Mesendoderm (in vitro differentiated cells): ENCODE data around the gene GNG12.
A peak's percentile ranks its signal among the peaks of the same experiment; 100 is the strongest.

Source experiments
- DNase-seq: peaks from one replicate; pipeline ENCODE4 v3.0.0; 2013
- H2AK5ac ChIP-seq: 2 replicates; pipeline ENCODE4 v1.6.1; 2013; ENCODE audit warnings: low read length, inconsistent platforms
- H2BK120ac ChIP-seq: 2 replicates; pipeline ENCODE4 v1.6.1; 2013; ENCODE audit warnings: low read depth, mild to moderate bottlenecking, low read length, moderate library complexity, mixed read lengths
- H2BK15ac ChIP-seq: replicated peaks from 2 replicates; pipeline ENCODE4 v1.6.1; 2013; ENCODE audit warnings: low read depth, mild to moderate bottlenecking, moderate library complexity
- H2BK5ac ChIP-seq: 2 replicates; pipeline ENCODE4 v1.6.1; 2013; ENCODE audit warnings: low read length, inconsistent platforms
- H3K18ac ChIP-seq: 2 replicates; pipeline ENCODE4 v1.6.1; 2013; ENCODE audit warnings: mild to moderate bottlenecking, low read length, mixed read lengths
- H3K23ac ChIP-seq: one replicate; pipeline ENCODE4 v1.6.1; 2013; ENCODE audit warnings: low read length
- H3K27ac ChIP-seq: 2 replicates; pipeline ENCODE4 v1.5.1; 2013; ENCODE audit warnings: low read depth, mild to moderate bottlenecking, inconsistent platforms, low read length, moderate library complexity
- H3K27me3 ChIP-seq: 2 replicates; pipeline ENCODE4 v1.6.1; 2013; ENCODE audit warnings: low read length, control low read depth, mild to moderate bottlenecking, inconsistent platforms; ENCODE audit not compliant: insufficient read depth, poor library complexity
- H3K36me3 ChIP-seq: 2 replicates; pipeline ENCODE4 v1.6.1; 2013; ENCODE audit warnings: low read length, inconsistent platforms; ENCODE audit not compliant: control insufficient read depth, insufficient read depth
- H3K4ac ChIP-seq: one replicate; pipeline ENCODE4 v1.6.1; 2013; ENCODE audit warnings: low read depth, mild to moderate bottlenecking, low read length, moderate library complexity
- H3K4me1 ChIP-seq: 2 replicates; pipeline ENCODE4 v1.6.1; 2013; ENCODE audit warnings: low read depth, low read length, inconsistent platforms; ENCODE audit not compliant: control insufficient read depth
- H3K4me2 ChIP-seq: 2 replicates; pipeline ENCODE4 v1.6.1; 2013; ENCODE audit warnings: low read length
- H3K4me3 ChIP-seq: 2 replicates; pipeline ENCODE4 v1.5.1; 2013; ENCODE audit warnings: mild to moderate bottlenecking, low read length
- H3K56ac ChIP-seq: one replicate; pipeline ENCODE4 v1.6.1; 2013; ENCODE audit warnings: low read length
- H3K79me1 ChIP-seq: 2 replicates; pipeline ENCODE4 v1.6.1; 2013; ENCODE audit warnings: low read length, inconsistent platforms
- H3K79me2 ChIP-seq: 2 replicates; pipeline ENCODE4 v1.6.1; 2013; ENCODE audit warnings: mild to moderate bottlenecking, low read length; ENCODE audit not compliant: control insufficient read depth, insufficient read depth
- H3K9ac ChIP-seq: 2 replicates; pipeline ENCODE4 v1.6.1; 2013; ENCODE audit warnings: low read length, inconsistent platforms
- H4K5ac ChIP-seq: one replicate; pipeline ENCODE4 v1.6.1; 2013; ENCODE audit warnings: low read length
- H4K8ac ChIP-seq: one replicate; pipeline ENCODE4 v1.6.1; 2013; ENCODE audit warnings: low read depth, mild to moderate bottlenecking, control low read depth, low read length, moderate library complexity
- WGBS: extraction: QIAGEN DNeasy Blood & Tissue Kit; methylation state at CpG from one replicate; pipeline ENCODE4 v1.1.7; 2013; ENCODE audit warnings: low lambda C conversion rate, missing lambda C conversion rate; ENCODE audit not compliant: insufficient coverage; ENCODE audit errors: extremely low coverage; 5-methylcytosine and 5-hydroxymethylcytosine counted together

GNG12 gene

DNA sequence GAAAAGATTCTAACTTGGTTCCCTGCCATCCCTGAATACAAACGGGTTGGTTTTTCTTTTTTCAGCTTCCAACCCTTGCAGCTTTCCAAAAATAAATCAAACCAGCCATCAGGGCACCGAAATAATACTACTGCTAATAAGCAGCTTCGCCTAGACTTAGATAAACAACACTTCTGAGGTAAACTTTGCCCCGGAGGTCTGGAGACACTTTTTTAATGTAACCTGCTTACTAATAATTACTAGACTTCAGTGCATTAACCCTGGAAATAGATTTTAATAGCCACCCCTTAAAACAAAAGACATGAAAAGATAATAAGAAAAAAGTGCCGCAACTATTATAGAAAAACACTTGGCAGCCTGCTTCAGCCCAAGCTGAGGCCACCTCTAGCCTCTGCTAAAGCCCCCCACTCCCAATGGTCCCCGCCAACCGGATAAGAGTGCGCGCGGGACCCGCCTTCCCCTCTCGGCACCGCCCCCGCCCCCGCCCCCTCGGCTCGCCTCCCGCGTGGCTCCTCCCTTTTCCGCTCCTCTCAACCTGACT, 148.7 kb downstream of the GNG12 start:
- H3K18ac ChIP-seq, result no peak overlapping the region
- no peak overlapping the region for H3K27ac ChIP-seq
- H2BK15ac ChIP-seq, result no peak overlapping the region
- H3K56ac ChIP-seq, result peak overlapping the region; percentile 51
- no peaks in the 10 kb centered on the region for H3K36me3 ChIP-seq
- H3K27me3 ChIP-seq, result no peaks in the 10 kb centered on the region
- no peak overlapping the region for H2BK120ac ChIP-seq
- H4K5ac ChIP-seq, result no peak overlapping the region
- no peak overlapping the region for H3K23ac ChIP-seq
- no peak overlapping the region for H4K8ac ChIP-seq
- H3K79me1 ChIP-seq, result peaks cover 4% of the 10 kb centered on the region
- H3K79me2 ChIP-seq, result peaks cover 20% of the 10 kb centered on the region
- no peak overlapping the region for H3K4me3 ChIP-seq
- no peak for DNase-seq
- peaks cover 4% of the 10 kb centered on the region for H3K4me1 ChIP-seq
- H3K9ac ChIP-seq, result peak overlapping the region; percentile 27
- no peak overlapping the region for H2BK5ac ChIP-seq
- WGBS, result no CpG with 5 or more reads among the region's 20 CpGs
- no peak overlapping the region for H2AK5ac ChIP-seq
- H3K4me2 ChIP-seq, result no peak overlapping the region
- H3K4ac ChIP-seq, result no peak overlapping the region

DNA sequence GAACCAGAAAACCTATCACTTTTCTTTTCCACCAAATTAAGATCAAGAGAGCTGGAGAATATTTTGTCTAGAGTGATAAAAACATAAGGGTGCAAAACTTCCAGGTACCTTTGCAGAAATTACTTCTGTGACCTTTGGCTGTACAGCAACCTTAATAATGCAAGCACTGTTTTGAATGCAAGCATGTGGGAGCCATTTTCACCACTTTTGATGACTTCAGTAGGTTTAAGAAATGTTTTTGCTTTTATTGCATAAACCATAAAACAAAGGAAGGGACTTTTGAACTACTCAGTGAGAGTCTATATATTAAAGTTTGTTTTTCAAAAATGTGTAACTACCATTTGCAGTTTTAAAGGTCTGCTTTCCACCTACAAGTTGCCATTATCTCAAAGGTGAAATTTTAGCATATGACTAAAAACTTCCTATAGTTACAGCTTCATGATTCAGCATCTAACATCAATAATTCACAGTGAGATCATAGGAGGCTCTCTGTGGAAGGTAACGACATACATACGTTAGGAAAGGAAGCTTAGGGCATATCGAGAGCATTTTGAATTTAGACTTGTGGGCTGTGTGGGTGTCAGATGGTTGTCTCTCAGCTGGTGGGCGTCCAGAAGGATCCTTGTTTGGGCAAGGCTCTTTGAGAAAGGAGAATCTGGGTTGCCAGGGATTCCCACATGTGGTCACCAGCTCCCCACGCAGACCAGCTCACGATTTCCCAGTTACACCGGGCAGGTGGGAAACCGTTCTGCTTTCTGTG, 149.3 kb downstream of the GNG12 start:
- Histone ChIP-seq H4K5ac (no peak overlapping the region), H3K9ac (peak overlapping the region; percentile 27), H3K23ac (no peak overlapping the region), H3K56ac (peak overlapping the region; percentile 51), H3K4ac (no peak overlapping the region), H2AK5ac (no peak overlapping the region), H2BK120ac (no peak overlapping the region), H3K4me1 (no peaks in the 10 kb centered on the region), H3K27me3 (no peaks in the 10 kb centered on the region), H3K79me2 (peaks cover 20% of the 10 kb centered on the region), H3K79me1 (peaks cover 4% of the 10 kb centered on the region), H4K8ac (no peak overlapping the region), H3K27ac (no peak overlapping the region), H3K18ac (no peak overlapping the region), H3K4me2 (no peak overlapping the region), H3K36me3 (no peaks in the 10 kb centered on the region), H3K4me3 (no peak overlapping the region), H2BK5ac (no peak overlapping the region), H2BK15ac (no peak overlapping the region)
- no CpG with 5 or more reads among the region's 8 CpGs for WGBS
- DNase-seq, result no peak

DNA sequence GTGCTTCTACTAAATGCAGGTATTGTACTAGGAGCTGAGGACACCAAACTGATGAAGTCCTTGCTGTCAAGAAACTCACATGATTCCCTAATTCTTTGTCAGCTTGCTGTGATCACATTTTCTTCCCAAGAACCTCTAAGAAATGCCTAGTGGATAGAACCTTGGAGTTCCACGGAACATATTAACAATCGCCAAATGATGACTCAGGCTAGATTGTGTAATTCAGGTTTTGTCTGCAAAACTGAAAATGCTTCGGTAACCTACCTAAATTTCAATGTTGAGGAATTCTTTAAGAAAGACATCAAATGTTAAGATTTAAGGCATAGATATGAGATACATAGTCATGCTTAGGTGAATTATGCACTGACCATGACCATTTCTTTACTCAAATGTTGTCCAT, 150.0 kb downstream of the GNG12 start:
- Histone ChIP-seq H3K4me2 (no peak overlapping the region), H3K36me3 (no peaks in the 10 kb centered on the region), H3K27ac (no peak overlapping the region), H2BK15ac (no peak overlapping the region), H3K4ac (no peak overlapping the region), H3K79me2 (peaks cover 20% of the 10 kb centered on the region), H2BK5ac (no peak overlapping the region), H3K18ac (no peak overlapping the region), H3K4me1 (no peaks in the 10 kb centered on the region), H3K79me1 (peaks cover 4% of the 10 kb centered on the region), H3K27me3 (no peaks in the 10 kb centered on the region), H2AK5ac (no peak overlapping the region), H3K23ac (no peak overlapping the region), H4K8ac (no peak overlapping the region), H3K9ac (no peak overlapping the region), H3K4me3 (no peak overlapping the region), H4K5ac (no peak overlapping the region), H3K56ac (no peak overlapping the region), H2BK120ac (no peak overlapping the region)
- DNase-seq, result no peak
- WGBS, result no CpG with 5 or more reads among the region's 3 CpGs

DNA sequence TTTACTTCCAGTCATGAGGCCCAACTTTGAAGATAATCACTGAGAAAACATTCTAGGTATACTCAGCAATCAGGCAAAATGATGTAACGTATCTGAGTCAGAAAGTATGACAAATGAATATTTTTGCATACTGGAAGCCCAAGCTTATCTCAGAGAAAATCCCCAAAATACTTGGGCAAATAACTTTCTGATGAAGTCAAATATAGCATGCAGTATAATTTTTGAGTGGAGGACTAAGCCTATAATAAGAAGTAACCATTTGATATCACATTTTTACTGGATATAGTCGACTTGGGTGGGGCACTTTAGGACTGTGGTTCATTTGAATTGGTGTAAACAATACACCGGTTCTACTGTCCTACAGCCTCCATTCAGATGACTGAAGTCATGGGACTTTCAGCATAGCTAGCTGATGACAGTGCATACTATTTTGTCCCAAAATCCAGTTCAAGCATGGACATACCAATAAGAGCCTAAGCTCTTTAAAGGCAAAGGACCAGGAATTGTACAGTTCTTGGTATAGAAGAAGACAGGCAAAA, 150.5 kb downstream of the GNG12 start:
- Histone ChIP-seq H3K4me2 (no peak overlapping the region), H3K18ac (no peak overlapping the region), H3K9ac (no peak overlapping the region), H3K4ac (no peak overlapping the region), H3K23ac (no peak overlapping the region), H3K79me2 (peaks cover 19% of the 10 kb centered on the region), H2BK5ac (no peak overlapping the region), H3K27me3 (no peaks in the 10 kb centered on the region), H3K4me1 (no peaks in the 10 kb centered on the region), H2AK5ac (no peak overlapping the region), H2BK120ac (no peak overlapping the region), H3K56ac (no peak overlapping the region), H3K4me3 (no peak overlapping the region), H3K27ac (no peak overlapping the region), H3K36me3 (no peaks in the 10 kb centered on the region), H4K8ac (no peak overlapping the region), H4K5ac (no peak overlapping the region), H2BK15ac (no peak overlapping the region), H3K79me1 (peaks cover 4% of the 10 kb centered on the region)
- WGBS, result no CpG with 5 or more reads among the region's 3 CpGs
- no peak for DNase-seq

DNA sequence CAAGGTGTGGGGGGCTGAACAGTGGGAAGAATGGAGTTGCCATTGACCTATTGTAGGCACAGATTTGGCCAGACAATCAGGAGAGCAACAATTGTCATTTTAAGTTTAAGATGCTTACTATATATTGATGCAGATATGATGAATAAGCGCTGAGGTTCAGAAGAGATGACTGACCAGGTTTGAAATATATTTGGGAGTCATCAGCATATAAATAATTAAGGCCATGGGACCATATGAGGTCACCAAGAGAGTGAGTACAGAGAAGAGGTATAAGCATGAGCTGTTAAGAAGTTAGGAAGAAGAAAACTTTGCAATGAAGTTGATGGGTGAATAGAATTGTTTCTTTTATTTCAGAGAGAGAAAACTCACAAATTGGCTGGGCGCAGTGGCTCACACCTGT, 152.8 kb downstream of the GNG12 start:
- Histone ChIP-seq H3K56ac (no peak overlapping the region), H3K18ac (no peak overlapping the region), H3K4me2 (no peak overlapping the region), H3K27ac (no peak overlapping the region), H3K4ac (no peak overlapping the region), H2AK5ac (no peak overlapping the region), H2BK15ac (no peak overlapping the region), H3K9ac (no peak overlapping the region), H3K4me3 (no peak overlapping the region), H4K8ac (no peak overlapping the region), H2BK5ac (no peak overlapping the region), H2BK120ac (no peak overlapping the region), H3K23ac (no peak overlapping the region), H3K79me2 (peaks cover 3% of the 10 kb centered on the region), H4K5ac (no peak overlapping the region), H3K36me3 (no peaks in the 10 kb centered on the region), H3K27me3 (no peaks in the 10 kb centered on the region), H3K4me1 (no peaks in the 10 kb centered on the region), H3K79me1 (no peaks in the 10 kb centered on the region)
- no peak for DNase-seq
- WGBS, result no CpG with 5 or more reads among the region's 2 CpGs
